ENCODE measurements around the gene HSPG2.
"Not testable (repeated sequence)": the region's sequence is repeated elsewhere in the genome, so short reads cannot be mapped to it uniquely, and the experiment has no call there.

HSPG2 gene

GRCh38 chr1:21907737-21908534 is 29.2 kb downstream of the HSPG2 start:
- not testable (repeated sequence) for H4K5ac ChIP-seq (ENCODE audit: low read length); H2BK15ac ChIP-seq (replicated peaks; ENCODE audit: low read depth); H3K4me2 ChIP-seq (ENCODE audit: low read length); H3K18ac ChIP-seq (ENCODE audit: low read length); H3K4me3 ChIP-seq (ENCODE audit: low read length); H3K79me1 ChIP-seq (ENCODE audit: low read length); DNase-seq; H3K56ac ChIP-seq (ENCODE audit: low read length); H3K23ac ChIP-seq (ENCODE audit: low read length); H3K4me1 ChIP-seq (ENCODE audit: control insufficient read depth, low read depth, low read length); H2AK5ac ChIP-seq (ENCODE audit: low read length); H4K8ac ChIP-seq (ENCODE audit: low read depth, low read length); H3K27ac ChIP-seq (ENCODE audit: low read depth, low read length); H3K4ac ChIP-seq (ENCODE audit: low read depth, low read length); H2BK5ac ChIP-seq (ENCODE audit: low read length); H3K36me3 ChIP-seq (ENCODE audit: control insufficient read depth, insufficient read depth, low read length); H3K9ac ChIP-seq (ENCODE audit: low read length); H3K79me2 ChIP-seq (ENCODE audit: control insufficient read depth, insufficient read depth, low read length); H3K27me3 ChIP-seq (ENCODE audit: insufficient read depth, low read length, poor library complexity); H2BK120ac ChIP-seq (ENCODE audit: low read depth, low read length)
- no CpG with 5 or more reads among the region's 19 CpGs for WGBS (ENCODE audit: extremely low coverage, insufficient coverage, low lambda C conversion rate)

DNA sequence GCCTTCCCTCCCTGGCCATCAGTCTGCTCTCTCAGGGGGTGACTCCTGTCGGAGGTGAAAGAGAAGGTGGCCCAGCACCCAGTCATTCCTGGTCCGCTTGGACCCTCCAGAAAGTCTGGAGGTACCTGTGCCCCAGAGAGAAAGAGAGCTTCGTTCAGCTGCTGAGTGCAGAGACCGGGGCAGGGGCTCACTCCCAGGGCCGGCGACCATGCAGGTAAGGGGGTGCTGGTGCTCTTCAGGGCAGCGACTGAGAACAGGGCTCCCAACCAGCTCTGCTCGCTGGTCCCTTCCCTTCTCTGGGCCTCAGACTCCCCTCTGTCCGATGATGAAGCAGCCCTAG is 30.1 kb downstream of the HSPG2 start:
- Histone ChIP-seq H3K4me3 (ENCODE audit: low read length) (no peak overlapping the region), H4K5ac (ENCODE audit: low read length) (no peak overlapping the region), H3K4ac (ENCODE audit: low read depth, low read length) (no peak overlapping the region), H3K36me3 (ENCODE audit: control insufficient read depth, insufficient read depth, low read length) (no peaks in the 10 kb centered on the region), H3K56ac (ENCODE audit: low read length) (no peak overlapping the region), H2BK120ac (ENCODE audit: low read depth, low read length) (no peak overlapping the region), H3K9ac (ENCODE audit: low read length) (no peak overlapping the region), H4K8ac (ENCODE audit: low read depth, low read length) (no peak overlapping the region), H2BK15ac (replicated peaks; ENCODE audit: low read depth) (no peak overlapping the region), H3K4me1 (ENCODE audit: control insufficient read depth, low read depth, low read length) (peaks cover 2% of the 10 kb centered on the region), H3K79me2 (ENCODE audit: control insufficient read depth, insufficient read depth, low read length) (no peaks in the 10 kb centered on the region), H3K27ac (ENCODE audit: low read depth, low read length) (no peak overlapping the region), H3K23ac (ENCODE audit: low read length) (no peak overlapping the region), H3K79me1 (ENCODE audit: low read length) (peaks cover 2% of the 10 kb centered on the region), H3K4me2 (ENCODE audit: low read length) (no peak overlapping the region), H3K18ac (ENCODE audit: low read length) (no peak overlapping the region), H3K27me3 (ENCODE audit: insufficient read depth, low read length, poor library complexity) (no peaks in the 10 kb centered on the region), H2AK5ac (ENCODE audit: low read length) (no peak overlapping the region), H2BK5ac (ENCODE audit: low read length) (no peak overlapping the region)
- no CpG with 5 or more reads among the region's 9 CpGs for WGBS (ENCODE audit: extremely low coverage, insufficient coverage, low lambda C conversion rate)
- DNase-seq: no peak

DNA sequence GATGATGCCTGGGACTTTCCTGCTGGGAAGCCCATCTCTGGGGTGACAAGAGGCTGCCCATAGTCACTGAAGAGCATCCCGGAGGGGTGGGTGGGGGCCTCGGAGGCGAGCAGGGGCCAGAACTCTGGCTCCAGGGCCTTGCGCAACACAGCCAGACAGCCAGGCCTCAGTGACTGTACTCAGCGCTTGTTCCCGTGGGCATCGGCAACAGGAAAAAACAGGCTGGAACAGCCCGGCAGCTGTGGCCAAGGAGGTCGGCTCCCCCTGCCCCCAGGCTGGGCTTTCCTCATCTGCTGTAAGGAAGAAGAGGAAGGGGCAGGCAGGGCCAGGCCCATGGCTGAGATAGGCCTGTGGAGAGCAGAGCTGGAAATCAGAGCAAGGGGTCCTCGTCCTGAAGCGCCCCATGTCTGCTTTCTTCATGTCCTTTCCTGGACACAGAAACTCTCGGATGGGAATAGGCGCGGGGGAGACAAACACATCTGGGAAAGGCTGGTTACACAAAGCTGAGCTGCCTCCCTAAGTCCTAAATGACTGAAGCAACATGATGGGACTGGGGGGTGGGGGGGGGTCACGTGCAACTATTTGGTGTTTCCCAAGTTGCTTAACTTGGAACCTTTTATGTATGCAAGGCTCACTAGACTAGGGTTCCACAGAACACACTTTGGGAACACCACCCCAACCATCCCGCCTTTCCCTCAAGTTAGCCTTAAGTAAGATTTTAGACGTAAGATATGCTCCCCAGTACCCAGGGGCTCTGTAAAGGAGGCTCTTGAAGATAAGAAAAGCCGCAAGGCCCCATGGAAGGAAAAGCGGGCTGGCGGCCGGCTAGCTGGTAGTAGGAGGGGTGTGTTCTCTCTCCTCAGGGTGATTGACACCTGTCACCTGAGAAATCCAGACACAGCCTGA is 30.7 kb downstream of the HSPG2 start:
- DNase-seq: no peak
- H3K56ac ChIP-seq (ENCODE audit: low read length): no peak overlapping the region
- H2BK120ac ChIP-seq (ENCODE audit: low read depth, low read length): no peak overlapping the region
- no peaks in the 10 kb centered on the region for H3K36me3 ChIP-seq (ENCODE audit: control insufficient read depth, insufficient read depth, low read length)
- peaks cover 1% of the 10 kb centered on the region for H3K4me1 ChIP-seq (ENCODE audit: control insufficient read depth, low read depth, low read length)
- H3K27ac ChIP-seq (ENCODE audit: low read depth, low read length): no peak overlapping the region
- no CpG with 5 or more reads among the region's 21 CpGs for WGBS (ENCODE audit: extremely low coverage, insufficient coverage, low lambda C conversion rate)
- H4K8ac ChIP-seq (ENCODE audit: low read depth, low read length): no peak overlapping the region
- no peak overlapping the region for H3K4ac ChIP-seq (ENCODE audit: low read depth, low read length)
- no peak overlapping the region for H2BK5ac ChIP-seq (ENCODE audit: low read length)
- no peak overlapping the region for H3K9ac ChIP-seq (ENCODE audit: low read length)
- no peaks in the 10 kb centered on the region for H3K27me3 ChIP-seq (ENCODE audit: insufficient read depth, low read length, poor library complexity)
- H2BK15ac ChIP-seq (replicated peaks; ENCODE audit: low read depth): no peak overlapping the region
- peaks cover 2% of the 10 kb centered on the region for H3K79me1 ChIP-seq (ENCODE audit: low read length)
- no peak overlapping the region for H4K5ac ChIP-seq (ENCODE audit: low read length)
- no peak overlapping the region for H3K23ac ChIP-seq (ENCODE audit: low read length)
- H3K4me2 ChIP-seq (ENCODE audit: low read length): no peak overlapping the region
- no peak overlapping the region for H2AK5ac ChIP-seq (ENCODE audit: low read length)
- no peak overlapping the region for H3K4me3 ChIP-seq (ENCODE audit: low read length)
- no peaks in the 10 kb centered on the region for H3K79me2 ChIP-seq (ENCODE audit: control insufficient read depth, insufficient read depth, low read length)
- H3K18ac ChIP-seq (ENCODE audit: low read length): no peak overlapping the region

- Histone ChIP-seq H2AK5ac (ENCODE audit: low read length) (no peak overlapping the region), H3K9ac (ENCODE audit: low read length) (no peak overlapping the region), H3K79me2 (ENCODE audit: control insufficient read depth, insufficient read depth, low read length) (no peaks in the 10 kb centered on the region), H2BK5ac (ENCODE audit: low read length) (no peak overlapping the region), H3K23ac (ENCODE audit: low read length) (no peak overlapping the region), H3K27me3 (ENCODE audit: insufficient read depth, low read length, poor library complexity) (no peaks in the 10 kb centered on the region), H3K56ac (ENCODE audit: low read length) (no peak overlapping the region), H2BK15ac (replicated peaks; ENCODE audit: low read depth) (no peak overlapping the region), H2BK120ac (ENCODE audit: low read depth, low read length) (no peak overlapping the region), H4K5ac (ENCODE audit: low read length) (no peak overlapping the region), H3K4me2 (ENCODE audit: low read length) (no peak overlapping the region), H3K4me3 (ENCODE audit: low read length) (no peak overlapping the region), H3K18ac (ENCODE audit: low read length) (no peak overlapping the region), H3K79me1 (ENCODE audit: low read length) (peaks cover 2% of the 10 kb centered on the region), H4K8ac (ENCODE audit: low read depth, low read length) (no peak overlapping the region), H3K4ac (ENCODE audit: low read depth, low read length) (no peak overlapping the region), H3K4me1 (ENCODE audit: control insufficient read depth, low read depth, low read length) (no peaks in the 10 kb centered on the region), H3K27ac (ENCODE audit: low read depth, low read length) (no peak overlapping the region), H3K36me3 (ENCODE audit: control insufficient read depth, insufficient read depth, low read length) (no peaks in the 10 kb centered on the region)
- WGBS (ENCODE audit: extremely low coverage, insufficient coverage, low lambda C conversion rate): no CpG with 5 or more reads among the region's 22 CpGs
- no peak for DNase-seq
Measured at GRCh38 chr1:21904704-21905520, 32.2 kb downstream of the HSPG2 start.

DNA sequence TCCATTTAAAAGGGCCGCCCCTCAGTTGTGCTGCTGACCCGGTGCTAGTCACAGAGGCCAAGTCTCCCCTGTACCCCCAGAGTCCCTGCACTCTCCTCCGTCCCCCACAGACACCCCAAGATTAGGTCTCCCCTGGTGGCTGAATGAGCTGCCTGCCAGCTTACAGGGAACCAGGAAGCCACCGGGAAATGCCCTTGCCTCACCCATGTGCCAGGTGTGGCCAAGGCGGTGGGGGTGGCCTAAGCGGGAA is 32.7 kb downstream of the HSPG2 start:
- H4K8ac ChIP-seq (ENCODE audit: low read depth, low read length): no peak overlapping the region
- H3K4me2 ChIP-seq (ENCODE audit: low read length): no peak overlapping the region
- H3K79me2 ChIP-seq (ENCODE audit: control insufficient read depth, insufficient read depth, low read length): no peaks in the 10 kb centered on the region
- H3K36me3 ChIP-seq (ENCODE audit: control insufficient read depth, insufficient read depth, low read length): no peaks in the 10 kb centered on the region
- no peak for DNase-seq
- no peak overlapping the region for H2BK15ac ChIP-seq (replicated peaks; ENCODE audit: low read depth)
- no peak overlapping the region for H2AK5ac ChIP-seq (ENCODE audit: low read length)
- H3K23ac ChIP-seq (ENCODE audit: low read length): no peak overlapping the region
- H3K4me3 ChIP-seq (ENCODE audit: low read length): no peak overlapping the region
- H3K4me1 ChIP-seq (ENCODE audit: control insufficient read depth, low read depth, low read length): no peaks in the 10 kb centered on the region
- no peak overlapping the region for H3K18ac ChIP-seq (ENCODE audit: low read length)
- H4K5ac ChIP-seq (ENCODE audit: low read length): no peak overlapping the region
- no peak overlapping the region for H3K4ac ChIP-seq (ENCODE audit: low read depth, low read length)
- H3K9ac ChIP-seq (ENCODE audit: low read length): no peak overlapping the region
- no CpG with 5 or more reads among the region's 6 CpGs for WGBS (ENCODE audit: extremely low coverage, insufficient coverage, low lambda C conversion rate)
- H3K56ac ChIP-seq (ENCODE audit: low read length): no peak overlapping the region
- H3K27me3 ChIP-seq (ENCODE audit: insufficient read depth, low read length, poor library complexity): no peaks in the 10 kb centered on the region
- H2BK5ac ChIP-seq (ENCODE audit: low read length): no peak overlapping the region
- no peak overlapping the region for H3K27ac ChIP-seq (ENCODE audit: low read depth, low read length)
- H3K79me1 ChIP-seq (ENCODE audit: low read length): peaks cover 2% of the 10 kb centered on the region
- H2BK120ac ChIP-seq (ENCODE audit: low read depth, low read length): no peak overlapping the region
